Uterus (tissue), 4 donors: Measurements from ENCODE around the gene FAM181A. TPM values are rescaled to one million over a fixed set of nuclear protein-coding genes. Genes with fewer than 3 reads are reported as not detected.

Source experiments
- DNase-seq, 2 donors: peaks; one replicate each; pipeline ENCODE4 v3.0.0-alpha.2; 2019 to 2020
- H3K27ac ChIP-seq, 2 donors: fragments of 200-600 bp; sonication (generic); 1 replicate in 1 of 2; 2 replicates in 1 of 2; pipeline ENCODE4 v1.5.1; 2016 to 2018
- H3K27me3 ChIP-seq, 2 donors: fragments of 200-600 bp; sonication (generic); one replicate each; pipeline ENCODE4 v1.5.1; 2018 to 2019; ENCODE audit warnings: control low read depth in 1 of 2
- H3K36me3 ChIP-seq, 2 donors: fragments of 200-600 bp; sonication (generic); one replicate each; pipeline ENCODE4 v1.5.1; 2019; ENCODE audit warnings: control low read depth in 1 of 2
- H3K4me1 ChIP-seq, 2 donors: fragments of 200-600 bp; sonication (generic); one replicate each; pipeline ENCODE4 v1.5.1; 2018 to 2019; ENCODE audit warnings: control low read depth in 1 of 2
- H3K4me3 ChIP-seq, 2 donors: fragments of 200-600 bp; sonication (generic); 1 replicate in 1 of 2; 2 replicates in 1 of 2; pipeline ENCODE4 v1.5.1; 2018 to 2019; ENCODE audit warnings: mild to moderate bottlenecking in 1 of 2
- H3K9me3 ChIP-seq, 2 donors: fragments of 200-600 bp; sonication (generic); one replicate each; pipeline ENCODE4 v1.5.1; 2019; ENCODE audit warnings: control low read depth in 1 of 2
- POLR2A ChIP-seq, 2 donors: fragments of 450-650 bp; IDR thresholded peaks; one replicate each; pipeline ENCODE4 v1.6.1; 2016; ENCODE audit warnings: antibody characterized with exemption in 2 of 2, mild to moderate bottlenecking in 1 of 2, moderate library complexity in 1 of 2
- intact Hi-C: fragments of 100-400 bp; cut with DNase I; formaldehyde crosslinking; loops from one replicate; pipeline ENCODE4 v1.15.1; 2023; ENCODE audit warnings: low total_unique reads
- microRNA-seq: library from miRNA; unstranded; fragments of <30 nt; microRNA quantifications from one replicate; pipeline ENCODE4, GENCODE V29; 2016; ENCODE audit warnings: borderline microRNAs expressed, borderline replicate concordance
- small RNA-seq: library from RNA; depleted of rRNA; stranded (forward); fragments of <200 nt; gene quantifications from one replicate; pipeline ENCODE3, GENCODE V24; 2016
- total RNA-seq, 4 donors: library from RNA; depleted of rRNA in 3 of 4; stranded (reverse); fragments of >200 nt in 3 of 4; gene quantifications; one replicate each; pipeline versions ENCODE4 v1.1.0 to v1.2.4, GENCODE V29; 2014 to 2023
- TF ChIP-seq, protein P1 (sequence below), 4 experiments: fragments of 200-600 bp in 2 of 4; fragments of 450-650 bp in 2 of 4; sonication (generic) in 2 of 4; IDR thresholded peaks; one replicate each; pipeline ENCODE4 v1.5.1; 2016 to 2019; ENCODE audit warnings: antibody characterized with exemption in 4 of 4, mild to moderate bottlenecking in 2 of 4, moderate library complexity in 1 of 4
- donor health status: DM: yes; HTN: yes; CAD: no.

FAM181A gene
- total RNA-seq, 4 donors from 2014 or later, result 0.48 TPM; not detected in 3

DNA sequence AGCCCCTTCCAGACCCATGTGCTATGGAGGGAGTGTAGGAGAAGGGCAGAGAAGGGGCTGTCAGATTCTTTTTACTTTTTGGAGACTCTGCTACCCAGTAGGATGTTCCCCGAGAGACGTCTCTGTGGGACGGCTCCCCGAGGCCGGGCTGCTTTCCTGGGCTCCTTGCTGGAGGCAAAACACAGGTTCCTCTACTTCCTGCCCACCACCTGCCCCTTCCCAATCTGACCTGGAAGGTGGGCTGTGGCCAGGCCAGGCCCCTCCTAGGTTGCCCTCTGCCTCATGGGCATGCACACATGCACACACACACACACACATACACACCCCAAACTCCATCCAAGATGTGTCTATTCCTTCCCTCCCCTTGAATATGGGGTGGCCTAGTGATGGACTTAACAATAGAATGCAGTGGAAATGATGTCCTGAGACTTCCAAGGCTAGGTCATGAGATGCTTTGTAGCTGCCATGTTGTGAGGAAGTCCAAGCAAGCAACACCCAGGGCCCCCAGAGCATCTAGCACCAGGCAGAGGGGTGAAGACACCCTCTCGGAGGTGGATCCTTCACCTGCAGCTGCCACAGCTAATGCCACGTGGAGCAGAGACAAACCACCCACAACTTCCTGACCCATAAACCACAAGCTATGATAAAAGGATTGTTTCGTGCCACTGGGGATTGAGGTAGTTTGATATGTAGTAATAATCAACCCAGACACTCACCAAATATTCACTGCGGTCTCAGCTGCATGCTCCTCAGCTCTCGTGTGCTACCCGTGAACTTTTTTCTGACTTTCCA is 50.8 kb downstream of the FAM181A start:
- TF ChIP-seq, protein P1, sequence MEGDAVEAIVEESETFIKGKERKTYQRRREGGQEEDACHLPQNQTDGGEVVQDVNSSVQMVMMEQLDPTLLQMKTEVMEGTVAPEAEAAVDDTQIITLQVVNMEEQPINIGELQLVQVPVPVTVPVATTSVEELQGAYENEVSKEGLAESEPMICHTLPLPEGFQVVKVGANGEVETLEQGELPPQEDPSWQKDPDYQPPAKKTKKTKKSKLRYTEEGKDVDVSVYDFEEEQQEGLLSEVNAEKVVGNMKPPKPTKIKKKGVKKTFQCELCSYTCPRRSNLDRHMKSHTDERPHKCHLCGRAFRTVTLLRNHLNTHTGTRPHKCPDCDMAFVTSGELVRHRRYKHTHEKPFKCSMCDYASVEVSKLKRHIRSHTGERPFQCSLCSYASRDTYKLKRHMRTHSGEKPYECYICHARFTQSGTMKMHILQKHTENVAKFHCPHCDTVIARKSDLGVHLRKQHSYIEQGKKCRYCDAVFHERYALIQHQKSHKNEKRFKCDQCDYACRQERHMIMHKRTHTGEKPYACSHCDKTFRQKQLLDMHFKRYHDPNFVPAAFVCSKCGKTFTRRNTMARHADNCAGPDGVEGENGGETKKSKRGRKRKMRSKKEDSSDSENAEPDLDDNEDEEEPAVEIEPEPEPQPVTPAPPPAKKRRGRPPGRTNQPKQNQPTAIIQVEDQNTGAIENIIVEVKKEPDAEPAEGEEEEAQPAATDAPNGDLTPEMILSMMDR (IDR thresholded peaks at IDR 0.05), result no peak
- TF ChIP-seq POLR2A (IDR thresholded peaks at IDR 0.05), result no peak
- H3K4me1 ChIP-seq, result peaks cover 0 to 9% of the 10 kb centered on the region in 2 donors
- DNase-seq, result no peak
- no peak overlapping the region for H3K4me3 ChIP-seq
- H3K9me3 ChIP-seq, result no peaks in the 10 kb centered on the region
- H3K27me3 ChIP-seq, result no peaks in the 10 kb centered on the region
- H3K36me3 ChIP-seq, result no peaks in the 10 kb centered on the region
- H3K27ac ChIP-seq, result peak overlapping the region; percentile 88 to 92
- intact Hi-C loops, result no loop called here

DNA sequence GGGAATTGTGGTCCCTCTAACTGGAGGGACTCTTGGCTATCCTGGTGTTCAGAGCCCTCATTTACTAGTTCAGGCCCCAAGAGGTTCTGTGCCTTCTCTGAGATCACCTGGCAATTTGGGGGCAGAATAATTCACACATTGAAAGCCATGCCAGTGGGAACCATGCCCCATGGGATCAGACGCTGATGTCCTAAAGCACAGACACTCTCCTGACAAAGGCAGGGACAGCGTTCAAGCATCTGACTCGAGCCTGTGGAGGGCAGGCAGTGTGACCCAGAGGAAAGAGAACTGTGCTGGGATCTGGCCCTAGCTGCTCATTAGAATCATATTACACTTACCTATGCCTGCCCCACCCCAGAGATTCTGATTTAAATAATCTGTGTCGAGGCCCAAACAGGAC is 51.6 kb downstream of the FAM181A start:
- Histone ChIP-seq H3K27ac (peak overlapping the region; percentile 88 to 92), H3K27me3 (no peaks in the 10 kb centered on the region), H3K4me1 (peaks cover 0 to 7% of the 10 kb centered on the region in 2 donors), H3K4me3 (no peak overlapping the region), H3K9me3 (no peaks in the 10 kb centered on the region), H3K36me3 (no peaks in the 10 kb centered on the region)
- no peak for TF ChIP-seq POLR2A (IDR thresholded peaks at IDR 0.05)
- TF ChIP-seq, protein P1 (IDR thresholded peaks at IDR 0.05), result no peak
- intact Hi-C loops, result no loop called here
- DNase-seq, result no peak

Small RNA genes lying within 50 kb of the gene (microRNA-seq; reads per million reads assigned to microRNA genes)
- gene MIR4506, result not detected

Small RNA genes lying within 50 kb of the gene (small RNA-seq; reads per million reads assigned to genes)
- gene MIR4506, result not detected

Other genes starting within 250 kb of the FAM181A start
- gene PRIMA1, start 138.9 kb upstream of the FAM181A start, total RNA-seq, result 10 to 100 TPM in 1 of 4 donors, 1 to 10 TPM in 2, under 1 TPM in 1; 0.48 to 24.5 (median 3.8) TPM
- gene ASB2, start 49.2 kb downstream of the FAM181A start, total RNA-seq, result 10 to 100 TPM; 11.8 to 84.1 (median 21.0) TPM
- gene CCDC197, start 70.0 kb downstream of the FAM181A start, total RNA-seq, result not detected
- gene OTUB2, start 99.0 kb downstream of the FAM181A start, total RNA-seq, result 1 to 10 TPM in 1 of 4 donors, under 1 TPM in 1, not detected in 2; 0.37 to 3.8 TPM
- 100 to 1,000 TPM in 3 of 4 donors, 10 to 100 TPM in 1; 55.6 to 223 (median 116) TPM for gene DDX24, start 153.9 kb downstream of the FAM181A start, total RNA-seq
- 10 to 100 TPM in 2 of 4 donors, 1 to 10 TPM in 2; 7.1 to 32.8 (median 14.3) TPM for gene IFI27L1, start 154.0 kb downstream of the FAM181A start, total RNA-seq
- 100 to 1,000 TPM in 2 of 4 donors, 10 to 100 TPM in 1, 1 to 10 TPM in 1; 5.6 to 390 (median 196) TPM for gene IFI27, start 183.4 kb downstream of the FAM181A start, total RNA-seq
- gene IFI27L2, start 202.3 kb downstream of the FAM181A start, total RNA-seq, result 100 to 1,000 TPM in 1 of 4 donors, 10 to 100 TPM in 3; 14.3 to 111 (median 45.0) TPM
- 1 to 10 TPM in 3 of 4 donors, under 1 TPM in 1; 0.59 to 4.1 (median 2.0) TPM for gene PPP4R4, start 247.0 kb downstream of the FAM181A start, total RNA-seq